ENCODE measurements around the gene PIGS. TPM values are rescaled to one million over a fixed set of nuclear protein-coding genes. Genes with fewer than 3 reads are reported as not detected.

PIGS gene
- total and polyA plus RNA-seq, 2 of the 13 experiments (the other 11 are each of a cell fraction or from before 2014, with no cell fraction given), result 31.7 to 42.6 TPM

DNA sequence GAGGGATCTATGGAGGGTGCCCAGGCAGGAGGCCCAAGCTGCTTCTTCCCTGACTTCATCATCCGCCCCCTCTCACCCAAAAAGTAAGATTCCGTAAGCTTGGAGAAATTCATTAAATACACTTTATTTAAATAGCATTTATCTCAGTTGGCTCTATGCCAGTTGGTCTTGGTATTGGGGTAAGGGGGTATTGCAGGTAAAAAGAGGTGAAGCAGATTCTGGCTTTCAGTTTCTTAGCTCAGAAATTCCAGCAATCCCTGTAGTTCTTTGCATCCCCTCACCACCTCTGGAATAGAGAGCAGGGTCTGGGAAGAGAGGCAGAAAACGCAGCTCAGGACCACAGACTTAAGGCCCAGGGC lies 6.1 kb upstream of the PIGS start:
- in situ Hi-C loops (cut with HindIII; ENCODE audit: extremely low pct_ligation_motif_present, low pct_unique_long_range_greater_than_20kb), result no loop called here
- Histone ChIP-seq H2AFZ (ENCODE audit: low read length) (no peak overlapping the region), H3K9ac (ENCODE audit: insufficient read depth, low read depth, low read length) (no peak overlapping the region)

DNA sequence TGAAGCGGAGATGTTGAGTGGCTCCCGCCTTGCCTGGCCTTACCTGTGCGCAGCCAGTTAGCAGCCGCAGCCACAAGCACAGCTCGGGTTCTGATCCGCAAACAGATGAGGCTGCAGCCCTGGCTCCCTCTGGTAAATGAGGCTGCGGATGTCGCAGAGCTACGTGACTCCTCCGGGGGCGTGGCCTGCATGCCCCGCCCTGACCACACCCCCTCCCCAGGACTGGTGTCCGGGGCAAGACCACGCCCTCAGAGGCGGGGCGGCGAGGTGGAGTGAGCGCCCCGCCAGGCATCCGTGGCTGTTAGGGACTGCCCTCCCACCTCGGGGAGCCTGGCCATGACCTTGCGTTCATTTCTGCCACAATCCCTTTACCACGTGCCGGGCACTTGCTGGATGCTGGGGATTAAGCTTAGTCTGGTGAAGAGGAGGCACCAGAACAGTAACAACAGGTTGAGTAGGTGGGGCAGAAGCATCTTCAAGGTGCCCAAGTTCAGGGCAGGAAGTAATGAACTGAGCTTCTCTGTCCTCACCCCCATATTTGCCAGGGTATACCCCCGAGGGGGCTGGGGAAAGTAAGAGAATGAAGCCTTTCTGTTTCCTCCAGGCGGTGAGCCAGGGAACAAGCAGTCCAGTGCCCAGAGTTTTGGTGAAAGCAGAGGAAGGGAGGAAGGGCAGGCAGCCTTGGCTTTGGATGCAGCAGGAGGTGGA lies 5.6 kb upstream of the PIGS start, which contains the start of gene ALDOC:
ALDOC (minus strand) TSS at position 138 of the 708 bp plus-strand sequence. CDS start 1,363 bp downstream, outside the sequence.
- POLR2A ChIA-PET, result interaction anchor here (0.6 to 1.4 kb wide), 6 partner anchors 20 to 241 kb away, joined by 3 to 8 read pairs (median 4); partner anchors contain the start of genes BLTP2, SPAG5, TNFAIP1 and UNC119
- H2AFZ ChIP-seq (ENCODE audit: low read length), result no peak within 1 kb of the TSS
- no peaks in the 10 kb centered on the region for H3K9me3 ChIP-seq (ENCODE audit: low read length)
- no TSS peak for BruUV-seq (replicated peaks)
- CTCF ChIA-PET (ENCODE audit: low intra/inter-chr PET ratio, low total read pairs), result no interaction called here
- FAIRE-seq (peak; percentile 90), DNase-seq (ENCODE audit: low spot score) (peak; percentile 86), ATAC-seq (peak; percentile 85)
- peak within 1 kb of the TSS in 2 of 3 experiments; percentile 29 to 63; a peak in 4 of 6 replicates for H3K4me3 ChIP-seq (replicated peaks in 1 of 3; ENCODE audit: insufficient read depth in 1 of 3, low read depth in 2 of 3, low read length in 3 of 3)
- 76% methylated on average over 2 of the region's 26 CpGs for WGBS (ENCODE audit: low lambda C conversion rate)
- intact Hi-C loops (cut with micrococcal nuclease; ENCODE audit: unreplicated experiment), result loop anchor here (1.0 kb wide), 1 partner anchor 22 kb away; the partner anchor contains the start of gene SPAG5
- H4K20me1 ChIP-seq (ENCODE audit: insufficient read depth, low read length), result no peaks in the 10 kb centered on the region
- H3K9ac ChIP-seq (ENCODE audit: insufficient read depth, low read depth, low read length), result peak within 1 kb of the TSS; percentile 49; the same call in 1 of the 2 replicates
- H3K4me2 ChIP-seq (ENCODE audit: low read depth, low read length), result peak within 1 kb of the TSS; percentile 59
- H3K27me3 ChIP-seq (ENCODE audit: control insufficient read depth in 1 of 2, insufficient read depth in 2 of 2, low read length in 2 of 2), result no peaks in the 10 kb centered on the region
- in situ Hi-C loops (cut with HindIII; ENCODE audit: extremely low pct_ligation_motif_present, low pct_unique_long_range_greater_than_20kb), result no loop called here
- peaks cover 4% of the 10 kb centered on the region for H3K79me2 ChIP-seq (ENCODE audit: insufficient read depth, low read length)
- peaks cover 48% of the 10 kb centered on the region for H3K4me1 ChIP-seq (ENCODE audit: insufficient read depth, low read length)
- peaks cover 18 to 40% of the 10 kb centered on the region in 2 experiments for H3K36me3 ChIP-seq (replicated peaks in 1 of 2; ENCODE audit: control insufficient read depth in 1 of 2, insufficient read depth in 2 of 2, low read length in 2 of 2)
- H3K27ac ChIP-seq (ENCODE audit: extremely low read length, insufficient read depth, low read length), result peak within 1 kb of the TSS; percentile 52
- TF ChIP-seq THYN1 (CRISPR knock-in tag; IDR thresholded peaks at IDR 0.05; ENCODE audit: borderline replicate concordance, low read depth), result no peak
- TF ChIP-seq MAF1 (CRISPR knock-in tag; IDR thresholded peaks at IDR 0.05; ENCODE audit: borderline replicate concordance), result 0 out of 2 replicates have a peak, but pooled peaks have one; percentile 35
- no peak for TF ChIP-seq RELA (CRISPR knock-in tag; IDR thresholded peaks at IDR 0.05)
- TF ChIP-seq PTBP1 (IDR thresholded peaks at IDR 0.05; ENCODE audit: low read depth, low read length, poor library complexity, severe bottlenecking), result no peak
- TF ChIP-seq ARNTL (CRISPR knock-in tag; IDR thresholded peaks at IDR 0.05), result peak; percentile 90
- TF ChIP-seq, protein P1, sequence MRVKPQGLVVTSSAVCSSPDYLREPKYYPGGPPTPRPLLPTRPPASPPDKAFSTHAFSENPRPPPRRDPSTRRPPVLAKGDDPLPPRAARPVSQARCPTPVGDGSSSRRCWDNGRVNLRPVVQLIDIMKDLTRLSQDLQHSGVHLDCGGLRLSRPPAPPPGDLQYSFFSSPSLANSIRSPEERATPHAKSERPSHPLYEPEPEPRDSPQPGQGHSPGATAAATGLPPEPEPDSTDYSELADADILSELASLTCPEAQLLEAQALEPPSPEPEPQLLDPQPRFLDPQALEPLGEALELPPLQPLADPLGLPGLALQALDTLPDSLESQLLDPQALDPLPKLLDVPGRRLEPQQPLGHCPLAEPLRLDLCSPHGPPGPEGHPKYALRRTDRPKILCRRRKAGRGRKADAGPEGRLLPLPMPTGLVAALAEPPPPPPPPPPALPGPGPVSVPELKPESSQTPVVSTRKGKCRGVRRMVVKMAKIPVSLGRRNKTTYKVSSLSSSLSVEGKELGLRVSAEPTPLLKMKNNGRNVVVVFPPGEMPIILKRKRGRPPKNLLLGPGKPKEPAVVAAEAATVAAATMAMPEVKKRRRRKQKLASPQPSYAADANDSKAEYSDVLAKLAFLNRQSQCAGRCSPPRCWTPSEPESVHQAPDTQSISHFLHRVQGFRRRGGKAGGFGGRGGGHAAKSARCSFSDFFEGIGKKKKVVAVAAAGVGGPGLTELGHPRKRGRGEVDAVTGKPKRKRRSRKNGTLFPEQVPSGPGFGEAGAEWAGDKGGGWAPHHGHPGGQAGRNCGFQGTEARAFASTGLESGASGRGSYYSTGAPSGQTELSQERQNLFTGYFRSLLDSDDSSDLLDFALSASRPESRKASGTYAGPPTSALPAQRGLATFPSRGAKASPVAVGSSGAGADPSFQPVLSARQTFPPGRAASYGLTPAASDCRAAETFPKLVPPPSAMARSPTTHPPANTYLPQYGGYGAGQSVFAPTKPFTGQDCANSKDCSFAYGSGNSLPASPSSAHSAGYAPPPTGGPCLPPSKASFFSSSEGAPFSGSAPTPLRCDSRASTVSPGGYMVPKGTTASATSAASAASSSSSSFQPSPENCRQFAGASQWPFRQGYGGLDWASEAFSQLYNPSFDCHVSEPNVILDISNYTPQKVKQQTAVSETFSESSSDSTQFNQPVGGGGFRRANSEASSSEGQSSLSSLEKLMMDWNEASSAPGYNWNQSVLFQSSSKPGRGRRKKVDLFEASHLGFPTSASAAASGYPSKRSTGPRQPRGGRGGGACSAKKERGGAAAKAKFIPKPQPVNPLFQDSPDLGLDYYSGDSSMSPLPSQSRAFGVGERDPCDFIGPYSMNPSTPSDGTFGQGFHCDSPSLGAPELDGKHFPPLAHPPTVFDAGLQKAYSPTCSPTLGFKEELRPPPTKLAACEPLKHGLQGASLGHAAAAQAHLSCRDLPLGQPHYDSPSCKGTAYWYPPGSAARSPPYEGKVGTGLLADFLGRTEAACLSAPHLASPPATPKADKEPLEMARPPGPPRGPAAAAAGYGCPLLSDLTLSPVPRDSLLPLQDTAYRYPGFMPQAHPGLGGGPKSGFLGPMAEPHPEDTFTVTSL (CRISPR knock-in tag; IDR thresholded peaks at IDR 0.05; ENCODE audit: borderline replicate concordance), result no peak
- TF ChIP-seq BRD4 (CRISPR knock-in tag; IDR thresholded peaks at IDR 0.05), result 0 out of 2 replicates have a peak, but pooled peaks have one; percentile 36
- TF ChIP-seq SMAD3 (CRISPR knock-in tag; IDR thresholded peaks at IDR 0.05), result 0 out of 2 replicates have a peak, but pooled peaks have one; percentile 28
- TF ChIP-seq RORA (CRISPR knock-in tag; IDR thresholded peaks at IDR 0.05), result no peak

More for the DNA sequence above, 6.1 kb upstream of the PIGS start:
- 100% methylated on average over 3 of the region's 3 CpGs for WGBS (ENCODE audit: low lambda C conversion rate)
- Histone ChIP-seq H3K79me2 (ENCODE audit: insufficient read depth, low read length) (peaks cover 4% of the 10 kb centered on the region), H3K27ac (ENCODE audit: extremely low read length, insufficient read depth, low read length) (peak overlapping the region; percentile 52), H3K4me3 (replicated peaks in 1 of 3; ENCODE audit: insufficient read depth in 1 of 3, low read depth in 2 of 3, low read length in 3 of 3) (no peak overlapping the region), H3K4me1 (ENCODE audit: insufficient read depth, low read length) (peaks cover 43% of the 10 kb centered on the region), H3K4me2 (ENCODE audit: low read depth, low read length) (peak overlapping the region; percentile 28; the same call in 1 of the 2 replicates), H3K27me3 (ENCODE audit: control insufficient read depth in 1 of 2, insufficient read depth in 2 of 2, low read length in 2 of 2) (no peaks in the 10 kb centered on the region), H3K36me3 (replicated peaks in 1 of 2; ENCODE audit: control insufficient read depth in 1 of 2, insufficient read depth in 2 of 2, low read length in 2 of 2) (peaks cover 21 to 45% of the 10 kb centered on the region in 2 experiments), H4K20me1 (ENCODE audit: insufficient read depth, low read length) (no peaks in the 10 kb centered on the region), H3K9me3 (ENCODE audit: low read length) (no peaks in the 10 kb centered on the region)
- TF ChIP-seq LCORL (IDR thresholded peaks at IDR 0.05) (peak; percentile 62; the same call in 1 of the 2 replicates), LCORL (CRISPR knock-in tag; IDR thresholded peaks at IDR 0.05) (no peak), KLF6 (CRISPR knock-in tag; IDR thresholded peaks at IDR 0.05) (no peak)
- ChIA-PET CTCF (ENCODE audit: low intra/inter-chr PET ratio, low total read pairs) (no interaction called here), POLR2A (interaction anchor here (1.3 to 1.4 kb wide), 2 partner anchors 22 to 67 kb away, joined by 7 to 8 read pairs; partner anchors contain the start of genes BLTP2 and SPAG5)
- intact Hi-C loops (cut with micrococcal nuclease; ENCODE audit: unreplicated experiment), result no loop called here
- FAIRE-seq (no peak), DNase-seq (ENCODE audit: low spot score) (no peak), ATAC-seq (no peak)
- no TSS peak for BruUV-seq (replicated peaks)
